Measurements from ENCODE around the gene HPSE2. TPM values are rescaled to one million over a fixed set of nuclear protein-coding genes. Genes with fewer than 3 reads are reported as not detected.

The HPSE2 gene
- total RNA-seq, 2 donors from 2014 or later: 2.4 to 4.7 TPM

DNA sequence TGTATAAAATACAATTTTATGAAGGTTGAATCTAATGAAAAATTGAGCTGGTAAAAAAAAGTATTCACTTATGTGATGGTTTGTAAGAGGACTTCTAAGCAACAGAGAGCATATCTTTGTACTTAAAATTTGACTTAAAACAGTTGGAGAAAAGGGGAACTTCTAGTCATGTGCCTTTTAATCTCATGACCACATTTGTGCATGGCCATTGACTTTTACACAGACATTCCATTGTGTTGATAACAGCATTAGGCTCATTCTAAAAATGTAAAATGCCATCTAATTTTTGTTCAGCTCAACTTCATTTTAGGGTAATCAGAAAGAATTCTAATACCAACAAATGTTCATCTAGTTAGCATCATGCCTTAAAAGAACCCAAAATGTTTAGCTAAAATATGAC, 119.9 kb downstream of the HPSE2 start:
- Histone ChIP-seq H3K4me3 (no peak overlapping the region), H3K9me3 (no peaks in the 10 kb centered on the region), H3K4me1 (replicated peaks) (no peaks in the 10 kb centered on the region), H3K36me3 (no peaks in the 10 kb centered on the region), H3K27ac (no peak overlapping the region), H3K27me3 (replicated peaks; ENCODE audit: insufficient read depth) (no peaks in the 10 kb centered on the region)
- DNase-seq (ENCODE audit: low spot score): no peak
- intact Hi-C loops (cut with DNase I): no loop called here
- TF ChIP-seq, protein P1, sequence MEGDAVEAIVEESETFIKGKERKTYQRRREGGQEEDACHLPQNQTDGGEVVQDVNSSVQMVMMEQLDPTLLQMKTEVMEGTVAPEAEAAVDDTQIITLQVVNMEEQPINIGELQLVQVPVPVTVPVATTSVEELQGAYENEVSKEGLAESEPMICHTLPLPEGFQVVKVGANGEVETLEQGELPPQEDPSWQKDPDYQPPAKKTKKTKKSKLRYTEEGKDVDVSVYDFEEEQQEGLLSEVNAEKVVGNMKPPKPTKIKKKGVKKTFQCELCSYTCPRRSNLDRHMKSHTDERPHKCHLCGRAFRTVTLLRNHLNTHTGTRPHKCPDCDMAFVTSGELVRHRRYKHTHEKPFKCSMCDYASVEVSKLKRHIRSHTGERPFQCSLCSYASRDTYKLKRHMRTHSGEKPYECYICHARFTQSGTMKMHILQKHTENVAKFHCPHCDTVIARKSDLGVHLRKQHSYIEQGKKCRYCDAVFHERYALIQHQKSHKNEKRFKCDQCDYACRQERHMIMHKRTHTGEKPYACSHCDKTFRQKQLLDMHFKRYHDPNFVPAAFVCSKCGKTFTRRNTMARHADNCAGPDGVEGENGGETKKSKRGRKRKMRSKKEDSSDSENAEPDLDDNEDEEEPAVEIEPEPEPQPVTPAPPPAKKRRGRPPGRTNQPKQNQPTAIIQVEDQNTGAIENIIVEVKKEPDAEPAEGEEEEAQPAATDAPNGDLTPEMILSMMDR (IDR thresholded peaks at IDR 0.05): no peak
- TF ChIP-seq POLR2A (IDR thresholded peaks at IDR 0.05) (no peak), POLR2AphosphoS5 (IDR thresholded peaks at IDR 0.05) (no peak)

DNA sequence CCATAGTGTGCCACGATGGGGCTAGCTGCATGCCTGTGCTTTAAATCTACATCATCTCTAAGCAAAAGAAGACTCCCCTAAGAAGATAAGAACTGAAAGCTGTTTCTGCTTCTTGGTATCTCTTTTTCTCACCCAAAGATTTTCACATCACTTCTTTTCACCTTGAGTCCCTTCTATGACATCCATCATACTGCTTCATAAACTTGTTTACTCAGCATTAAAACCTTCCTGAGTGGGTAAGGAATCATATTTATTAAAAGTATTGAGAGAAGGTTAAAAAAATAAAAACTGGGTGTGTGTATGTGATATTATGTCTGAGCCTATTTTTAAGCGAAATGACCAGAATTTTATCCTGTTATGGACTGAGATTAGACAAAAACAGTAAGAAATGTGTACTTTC, 150.3 kb downstream of the HPSE2 start:
- Histone ChIP-seq H3K36me3 (no peaks in the 10 kb centered on the region), H3K27ac (no peak overlapping the region), H3K4me1 (replicated peaks) (no peaks in the 10 kb centered on the region), H3K4me3 (no peak overlapping the region), H3K9me3 (no peaks in the 10 kb centered on the region), H3K27me3 (replicated peaks; ENCODE audit: insufficient read depth) (no peaks in the 10 kb centered on the region)
- no peak for DNase-seq (ENCODE audit: low spot score)
- TF ChIP-seq, protein P1 (IDR thresholded peaks at IDR 0.05): no peak
- no peak for TF ChIP-seq POLR2A (IDR thresholded peaks at IDR 0.05)
- TF ChIP-seq POLR2AphosphoS5 (IDR thresholded peaks at IDR 0.05): no peak
- WGBS: 88% methylated on average over 2 of the region's 2 CpGs
- intact Hi-C loops (cut with DNase I): loop anchor here (10.0 kb wide), 1 partner anchor 149 kb away; the partner anchor contains the start of gene HPSE2

DNA sequence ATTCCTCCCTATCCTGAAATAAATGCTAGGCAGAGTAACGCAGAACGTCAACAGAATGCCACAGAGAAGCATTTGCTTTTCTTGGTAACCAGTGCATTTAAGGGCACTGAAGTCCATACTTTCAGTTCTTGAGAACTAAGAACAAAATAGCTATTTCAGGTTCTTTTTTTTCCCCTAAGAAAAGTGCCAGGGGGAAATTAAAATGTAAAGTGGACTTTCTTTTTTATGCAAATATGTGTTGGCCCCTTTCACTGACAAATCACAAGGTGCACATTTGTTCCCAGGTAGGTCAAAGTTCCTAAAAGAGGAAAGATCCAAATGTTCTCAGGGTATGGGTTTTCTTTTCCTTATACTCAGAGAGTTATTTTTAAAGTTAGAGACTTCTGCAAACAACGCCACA, 151.5 kb downstream of the HPSE2 start:
- Histone ChIP-seq H3K4me3 (no peak overlapping the region), H3K9me3 (no peaks in the 10 kb centered on the region), H3K36me3 (no peaks in the 10 kb centered on the region), H3K27ac (no peak overlapping the region), H3K27me3 (replicated peaks; ENCODE audit: insufficient read depth) (no peaks in the 10 kb centered on the region), H3K4me1 (replicated peaks) (no peaks in the 10 kb centered on the region)
- TF ChIP-seq POLR2AphosphoS5 (IDR thresholded peaks at IDR 0.05) (no peak), POLR2A (IDR thresholded peaks at IDR 0.05) (no peak)
- TF ChIP-seq, protein P1 (IDR thresholded peaks at IDR 0.05): no peak
- WGBS: 50% methylated on average over 3 of the region's 3 CpGs
- intact Hi-C loops (cut with DNase I): loop anchor here (10.0 kb wide), 1 partner anchor 151 kb away; the partner anchor contains the start of gene HPSE2
- no peak for DNase-seq (ENCODE audit: low spot score)

DNA sequence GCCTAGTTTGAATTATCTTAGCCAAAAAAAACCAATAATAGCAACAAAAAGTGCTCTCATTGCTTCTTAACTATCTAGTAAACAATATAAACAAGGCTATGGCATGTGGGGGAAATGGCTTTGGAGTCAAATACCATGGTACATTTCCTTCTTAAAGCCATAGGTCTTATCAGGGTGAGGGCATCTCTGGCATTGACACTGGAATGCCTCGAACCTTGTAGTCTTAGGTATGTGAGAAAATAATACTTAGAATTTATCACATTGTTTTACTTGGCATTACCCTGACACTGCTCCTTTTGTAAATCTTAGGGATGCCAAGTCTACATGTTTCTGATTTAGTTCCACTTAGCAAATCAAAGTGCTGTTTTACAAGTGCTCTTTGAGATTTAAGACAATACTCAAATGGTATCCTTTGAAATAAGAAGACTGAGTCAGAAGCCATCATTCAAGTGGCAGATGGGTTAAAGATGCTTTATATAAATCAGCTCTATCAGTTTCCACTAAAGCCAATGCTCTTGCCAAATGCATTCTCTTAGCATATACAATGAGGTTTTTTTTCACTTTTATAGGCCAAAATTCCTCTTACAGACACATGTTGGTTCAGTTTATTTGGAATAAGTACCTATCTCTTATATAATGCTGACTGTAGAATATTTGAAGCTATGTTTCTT, 155.2 kb downstream of the HPSE2 start:
- Histone ChIP-seq H3K4me1 (replicated peaks) (no peaks in the 10 kb centered on the region), H3K4me3 (no peak overlapping the region), H3K27ac (no peak overlapping the region), H3K27me3 (replicated peaks; ENCODE audit: insufficient read depth) (no peaks in the 10 kb centered on the region), H3K9me3 (no peaks in the 10 kb centered on the region), H3K36me3 (no peaks in the 10 kb centered on the region)
- TF ChIP-seq POLR2AphosphoS5 (IDR thresholded peaks at IDR 0.05) (peak; percentile 61), POLR2A (IDR thresholded peaks at IDR 0.05) (no peak)
- TF ChIP-seq, protein P1 (IDR thresholded peaks at IDR 0.05): no peak
- DNase-seq (ENCODE audit: low spot score): peak; percentile 56
- intact Hi-C loops (cut with DNase I): loop anchor here (10.0 kb wide), 1 partner anchor 154 kb away; the partner anchor contains the start of gene HPSE2
- 15% methylated on average over 1 of the region's 1 CpG for WGBS

DNA sequence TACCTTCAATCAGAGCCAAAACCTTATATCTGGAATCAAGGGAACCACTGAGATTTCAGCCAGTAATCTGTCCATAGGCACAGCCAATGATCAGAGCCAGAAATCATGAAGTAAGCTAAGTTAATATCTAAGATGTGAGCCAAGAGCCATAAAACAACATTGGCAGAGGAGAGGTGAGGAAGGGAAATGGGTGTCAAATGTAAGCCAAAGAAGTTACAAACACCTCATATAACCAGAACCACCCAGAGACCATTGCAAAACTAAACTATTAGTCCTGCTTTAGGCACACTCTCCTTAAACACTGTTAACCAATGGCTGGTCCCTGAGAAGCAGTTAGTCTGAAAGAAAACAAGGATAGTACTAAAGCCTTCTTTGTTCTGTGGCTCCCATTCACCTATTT, 173.1 kb downstream of the HPSE2 start:
- no peaks in the 10 kb centered on the region for H3K4me1 ChIP-seq (replicated peaks)
- H3K27ac ChIP-seq: no peak overlapping the region
- no peaks in the 10 kb centered on the region for H3K9me3 ChIP-seq
- no peaks in the 10 kb centered on the region for H3K36me3 ChIP-seq
- H3K27me3 ChIP-seq (replicated peaks; ENCODE audit: insufficient read depth): no peaks in the 10 kb centered on the region
- H3K4me3 ChIP-seq: no peak overlapping the region
- TF ChIP-seq, protein P1 (IDR thresholded peaks at IDR 0.05): no peak
- TF ChIP-seq POLR2A (IDR thresholded peaks at IDR 0.05) (no peak), POLR2AphosphoS5 (IDR thresholded peaks at IDR 0.05) (no peak)
- no peak for DNase-seq (ENCODE audit: low spot score)
- intact Hi-C loops (cut with DNase I): no loop called here
